Measurements from ENCODE around the gene PDCD10.

Gene PDCD10

DNA sequence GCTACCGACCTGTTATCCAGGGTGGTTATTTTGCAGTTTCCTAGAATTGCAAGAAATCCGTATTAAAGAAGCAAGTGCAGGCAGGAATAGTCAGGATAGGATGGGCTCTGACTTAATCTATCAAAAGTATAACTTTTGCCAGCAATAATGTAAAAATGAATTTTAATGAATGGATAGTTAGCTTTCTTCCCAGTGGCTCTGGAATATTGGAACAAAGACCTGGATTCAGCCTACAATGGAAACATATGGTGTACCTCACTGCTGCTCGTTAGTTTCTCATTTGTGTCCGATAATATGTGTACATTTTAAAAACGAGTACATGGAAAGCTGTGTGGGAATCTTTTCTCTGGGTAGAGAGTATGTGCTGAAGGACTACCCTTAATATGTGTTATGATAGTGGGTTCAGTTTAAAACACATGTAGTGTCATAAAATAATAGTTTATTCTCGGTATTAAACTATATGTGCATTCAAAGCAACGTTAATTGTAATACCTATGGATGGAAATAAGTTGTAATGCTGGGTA is 1.6 kb upstream of the PDCD10 start:
- peak overlapping the region; percentile 95 for H3K4me3 ChIP-seq (ENCODE audit: low read depth, low read length)
- no peak for DNase-seq (ENCODE audit: low read depth)

- H3K4me3 ChIP-seq (ENCODE audit: low read depth, low read length), result peak within 1 kb of the TSS; percentile 95
- DNase-seq (ENCODE audit: low read depth), result peak; percentile 76
Measured at GRCh38 chr3:167735233-167736138, 794 bp upstream of the PDCD10 start, which contains the start of gene SERPINI1. Gene SERPINI1 (plus strand): TSS chr3:167735721. CDS start chr3:167789129, 53,408 bp downstream.

GRCh38 chr3:167733961-167734497 is 663 bp downstream of the PDCD10 start:
- no peak for DNase-seq (ENCODE audit: low read depth)
- peak overlapping the region; percentile 95 for H3K4me3 ChIP-seq (ENCODE audit: low read depth, low read length)

DNA sequence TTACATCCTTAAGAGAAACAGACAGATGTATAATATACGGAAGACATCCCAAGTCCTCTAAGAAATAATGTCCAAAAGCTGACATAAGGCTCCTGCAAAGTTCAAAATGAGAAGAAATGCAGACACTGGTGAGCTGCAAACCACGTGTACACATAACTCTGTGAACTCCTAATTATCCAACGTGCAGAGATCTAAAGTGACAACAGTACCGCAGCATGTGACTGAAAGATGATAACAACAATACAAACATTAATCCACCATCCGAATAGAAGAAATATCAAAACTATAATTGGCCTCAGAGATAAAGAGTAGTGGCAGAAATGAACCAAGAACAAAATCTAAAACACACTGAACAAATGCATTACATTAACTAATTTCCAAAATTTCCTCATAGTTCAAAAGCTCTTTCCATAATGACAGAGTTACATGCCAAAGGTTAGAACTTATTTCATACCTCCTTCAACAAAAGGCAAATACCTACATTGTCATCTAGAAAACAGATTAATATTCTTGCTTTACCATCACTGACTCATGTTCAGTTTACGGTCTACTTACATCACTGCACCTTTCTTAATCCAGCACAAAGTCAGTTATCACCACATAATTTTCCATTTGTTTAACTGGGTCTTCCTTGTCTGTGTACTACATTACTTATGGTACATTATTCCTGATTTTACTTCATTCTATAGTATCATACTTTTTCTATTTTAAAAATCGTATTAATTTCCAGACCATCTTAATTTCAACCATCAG is 2.2 kb downstream of the PDCD10 start:
- no peak overlapping the region for H3K4me3 ChIP-seq (ENCODE audit: low read depth, low read length)
- DNase-seq (ENCODE audit: low read depth), result no peak

- DNase-seq (ENCODE audit: low read depth), result no peak
- no peak overlapping the region for H3K4me3 ChIP-seq (ENCODE audit: low read depth, low read length)
Measured at GRCh38 chr3:167731393-167731792, 3.3 kb downstream of the PDCD10 start.

- H3K4me3 ChIP-seq (ENCODE audit: low read depth, low read length), result no peak overlapping the region
- DNase-seq (ENCODE audit: low read depth), result peak; percentile 10
Measured at GRCh38 chr3:167729591-167729990, 5.1 kb downstream of the PDCD10 start.

DNA sequence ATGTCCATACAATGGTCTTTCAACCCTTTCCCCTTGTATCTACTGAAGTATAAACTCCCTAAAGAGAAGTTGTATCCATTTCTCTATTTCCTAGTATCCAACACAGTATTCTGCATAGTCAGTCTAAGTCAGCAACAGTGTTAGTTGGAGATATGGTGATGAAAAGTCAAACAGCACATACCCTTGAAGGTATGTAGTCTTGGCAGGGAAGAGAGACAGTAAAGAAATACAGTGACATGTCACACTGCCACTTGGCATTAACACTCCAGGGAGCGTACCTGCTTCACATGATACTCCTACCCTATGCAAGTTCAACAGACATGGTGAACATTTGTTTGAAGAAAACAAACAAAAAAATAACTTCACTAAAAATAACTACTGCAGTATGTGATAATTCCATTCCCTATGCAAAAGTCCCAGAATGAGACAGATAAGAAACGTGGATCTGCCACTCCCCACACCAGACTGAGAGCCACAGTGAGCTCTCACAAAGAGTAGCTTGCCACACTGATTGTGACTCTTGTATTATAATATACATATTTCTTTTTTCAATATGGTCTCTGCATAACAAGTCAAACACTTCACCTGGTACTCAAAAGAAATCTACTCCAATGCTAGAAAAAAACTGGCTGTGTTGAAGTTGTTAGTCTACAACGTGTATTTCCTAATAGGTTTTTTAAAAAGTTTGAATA is 5.9 kb downstream of the PDCD10 start:
- DNase-seq (ENCODE audit: low read depth), result no peak
- no peak overlapping the region for H3K4me3 ChIP-seq (ENCODE audit: low read depth, low read length)

GRCh38 chr3:167728176-167728575 is 6.5 kb downstream of the PDCD10 start:
- DNase-seq (ENCODE audit: low read depth), result peak; percentile 28
- no peak overlapping the region for H3K4me3 ChIP-seq (ENCODE audit: low read depth, low read length)

DNA sequence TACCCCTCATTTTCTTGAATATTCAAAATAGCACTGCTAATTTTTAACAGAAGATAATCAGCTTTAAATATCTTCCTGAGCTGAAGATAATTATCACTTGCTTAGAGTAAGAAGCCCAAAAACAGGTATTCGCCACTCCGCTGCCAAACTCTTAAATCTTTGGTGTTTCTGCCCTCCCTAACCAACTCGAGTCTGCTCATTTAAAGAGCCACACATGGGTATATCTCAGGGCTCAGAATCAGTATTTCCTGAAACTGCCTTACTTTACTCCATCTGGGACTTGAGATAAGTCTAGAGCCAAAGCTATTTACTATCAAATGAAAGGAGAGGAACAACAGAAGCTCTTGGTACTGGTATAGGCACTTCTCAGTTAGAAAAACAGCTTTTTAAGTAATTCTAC is 10.8 kb downstream of the PDCD10 start:
- no peak for DNase-seq (ENCODE audit: low read depth)
- no peak overlapping the region for H3K4me3 ChIP-seq (ENCODE audit: low read depth, low read length)

- no peak overlapping the region for H3K4me3 ChIP-seq (ENCODE audit: low read depth, low read length)
Measured at GRCh38 chr3:167723025-167723512, 11.6 kb downstream of the PDCD10 start.

DNA sequence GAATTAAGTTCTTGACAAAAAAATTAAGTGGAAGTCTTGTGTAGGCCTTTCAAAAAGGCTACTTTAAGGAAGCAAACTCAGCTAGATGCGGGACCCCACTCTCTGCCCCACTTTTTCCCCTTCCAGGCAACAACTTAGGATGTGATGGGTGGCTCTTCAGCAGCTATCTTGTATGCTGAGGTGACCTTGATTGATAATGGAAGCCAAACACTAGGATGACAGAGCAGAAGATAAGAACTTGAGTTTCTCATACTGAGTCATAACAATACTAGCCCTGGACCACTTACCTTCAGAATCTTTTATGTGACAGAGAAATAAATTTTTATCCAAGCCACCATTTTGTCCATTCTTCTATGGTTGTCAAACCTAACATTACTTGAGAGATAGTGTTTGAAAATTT is 16.1 kb downstream of the PDCD10 start:
- DNase-seq (ENCODE audit: low read depth), result no peak
- H3K4me3 ChIP-seq (ENCODE audit: low read depth, low read length), result no peak overlapping the region

More at GRCh38 chr3:167723025-167723512, 11.6 kb downstream of the PDCD10 start:
- no peak for DNase-seq (ENCODE audit: low read depth)

- DNase-seq (ENCODE audit: low read depth), result peak; percentile 7
- no peak overlapping the region for H3K4me3 ChIP-seq (ENCODE audit: low read depth, low read length)
Measured at GRCh38 chr3:167716920-167717319, 17.8 kb downstream of the PDCD10 start.

- H3K4me3 ChIP-seq (ENCODE audit: low read depth, low read length), result no peak overlapping the region
- no peak for DNase-seq (ENCODE audit: low read depth)
Measured at GRCh38 chr3:167714871-167715270, 19.8 kb downstream of the PDCD10 start.

DNA sequence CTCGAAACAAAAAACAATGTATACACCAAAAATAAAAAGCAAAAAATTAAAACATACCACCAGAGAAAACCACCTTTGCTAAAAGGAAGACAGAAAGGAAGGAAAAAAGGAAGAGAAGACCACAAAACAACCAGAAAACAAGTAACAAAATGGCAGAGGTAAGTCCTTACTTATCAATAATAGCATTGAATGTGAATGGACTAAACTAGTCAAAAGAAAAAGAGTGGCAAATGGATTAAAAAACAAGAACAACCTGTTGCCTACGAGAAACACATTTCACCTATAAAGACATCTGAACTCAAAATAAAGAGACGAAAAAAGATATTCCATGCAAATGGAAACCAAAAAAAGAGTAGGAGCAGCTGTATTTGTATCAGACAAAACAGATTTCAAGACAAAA is 22.2 kb downstream of the PDCD10 start:
- no peak overlapping the region for H3K4me3 ChIP-seq (ENCODE audit: low read depth, low read length)
- no peak for DNase-seq (ENCODE audit: low read depth)

- H3K4me3 ChIP-seq (ENCODE audit: low read depth, low read length), result no peak overlapping the region
- no peak for DNase-seq (ENCODE audit: low read depth)
Measured at GRCh38 chr3:167711439-167711838, 23.3 kb downstream of the PDCD10 start.

GRCh38 chr3:167710552-167710951 is 24.1 kb downstream of the PDCD10 start:
- H3K4me3 ChIP-seq (ENCODE audit: low read depth, low read length), result no peak overlapping the region
- DNase-seq (ENCODE audit: low read depth), result no peak

- no peak overlapping the region for H3K4me3 ChIP-seq (ENCODE audit: low read depth, low read length)
- DNase-seq (ENCODE audit: low read depth), result no peak
Measured at GRCh38 chr3:167709690-167710089, 25.0 kb downstream of the PDCD10 start.

DNA sequence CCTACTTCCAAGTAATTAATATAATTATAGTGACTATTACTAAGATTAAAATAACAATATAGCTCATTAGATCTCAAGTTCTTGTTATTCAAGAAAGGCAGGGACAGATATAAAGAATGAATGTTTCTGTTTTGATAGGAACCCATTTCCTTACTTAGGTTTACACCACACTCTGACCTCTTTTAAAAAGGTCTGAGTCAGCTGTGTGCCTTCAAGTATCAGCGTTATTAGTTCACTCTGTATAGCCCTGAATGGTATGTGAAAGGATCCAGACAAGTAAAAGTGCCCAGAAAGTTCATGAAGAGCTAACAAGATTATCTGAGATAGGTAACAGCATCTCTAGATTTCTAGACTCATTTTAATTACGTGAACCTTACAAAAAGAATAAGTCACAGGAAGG is 28.9 kb downstream of the PDCD10 start:
- H3K4me3 ChIP-seq (ENCODE audit: low read depth, low read length), result no peak overlapping the region
- no peak for DNase-seq (ENCODE audit: low read depth)

- DNase-seq (ENCODE audit: low read depth), result no peak
- H3K4me3 ChIP-seq (ENCODE audit: low read depth, low read length), result no peak overlapping the region
Measured at GRCh38 chr3:167700926-167701325, 33.8 kb downstream of the PDCD10 start.
